ENCODE results near the gene CADM2.
"Not testable (repeated sequence)": the region's sequence is repeated elsewhere in the genome, so short reads cannot be mapped to it uniquely, and the experiment has no call there.

The CADM2 gene

GRCh38 chr3:85935171-85935570 lies 976.4 kb downstream of the CADM2 start:
- no peak for DNase-seq (ENCODE audit: low read depth in 2 of 2)

DNA sequence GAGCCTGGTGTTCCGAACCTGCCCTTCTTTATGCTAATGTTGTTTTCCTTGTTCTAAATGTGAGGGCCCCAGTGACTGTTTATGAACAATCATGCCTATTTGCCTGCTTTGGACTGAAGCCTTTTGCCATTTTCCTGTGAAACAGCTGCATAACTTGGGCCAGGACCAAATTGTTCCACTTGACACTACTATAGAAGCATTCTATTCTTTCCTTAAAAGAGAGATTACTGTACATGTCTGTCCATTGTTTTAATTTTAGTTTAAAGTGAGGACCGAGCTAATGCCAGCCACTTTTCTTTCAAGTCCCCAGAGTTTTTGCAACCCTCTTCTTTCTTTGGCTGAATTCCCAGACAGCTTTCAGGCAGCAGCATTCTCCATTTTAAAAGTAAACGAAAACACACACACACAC lies 980.3 kb downstream of the CADM2 start:
- DNase-seq (ENCODE audit: low read depth in 2 of 2) = no peak

DNA sequence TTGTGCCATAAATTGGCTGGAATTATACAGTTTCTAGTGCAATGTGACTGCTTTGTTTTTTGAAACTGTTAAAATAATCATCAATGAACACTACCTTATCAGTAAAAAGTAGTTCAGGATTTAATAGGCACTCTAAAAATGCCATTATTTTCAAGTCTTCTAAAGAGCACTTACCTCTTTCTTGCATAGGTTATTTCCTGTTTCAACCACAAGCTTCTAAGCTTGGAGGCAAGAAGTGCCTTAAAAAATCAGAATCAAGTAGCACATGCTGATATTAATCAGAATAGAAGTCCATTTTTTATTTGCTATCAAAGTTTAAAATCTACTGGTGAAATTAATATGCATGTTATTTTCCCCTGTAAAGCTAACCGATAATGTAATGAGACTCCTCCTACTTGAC lies 991.6 kb downstream of the CADM2 start:
- no peak for DNase-seq (ENCODE audit: low read depth in 2 of 2)

DNA sequence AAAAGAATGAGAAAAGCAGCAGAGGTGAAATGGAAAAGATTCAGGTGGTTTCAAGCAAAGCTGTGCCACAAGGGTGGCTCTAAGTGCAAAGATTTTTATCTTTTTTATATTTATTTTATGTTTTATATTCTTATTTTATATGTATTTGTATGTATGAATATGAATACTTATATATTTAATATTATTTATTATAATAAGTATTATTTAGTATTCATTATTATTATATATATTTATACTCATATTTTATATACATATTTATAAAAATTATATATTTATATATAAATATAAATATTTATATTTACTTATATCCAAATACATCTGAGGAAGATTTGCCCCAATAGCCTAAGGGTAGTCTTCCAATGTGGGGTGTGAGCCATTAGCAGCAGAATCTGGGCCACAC lies 1002.0 kb downstream of the CADM2 start:
- no peak for DNase-seq (ENCODE audit: low read depth in 2 of 2)

DNA sequence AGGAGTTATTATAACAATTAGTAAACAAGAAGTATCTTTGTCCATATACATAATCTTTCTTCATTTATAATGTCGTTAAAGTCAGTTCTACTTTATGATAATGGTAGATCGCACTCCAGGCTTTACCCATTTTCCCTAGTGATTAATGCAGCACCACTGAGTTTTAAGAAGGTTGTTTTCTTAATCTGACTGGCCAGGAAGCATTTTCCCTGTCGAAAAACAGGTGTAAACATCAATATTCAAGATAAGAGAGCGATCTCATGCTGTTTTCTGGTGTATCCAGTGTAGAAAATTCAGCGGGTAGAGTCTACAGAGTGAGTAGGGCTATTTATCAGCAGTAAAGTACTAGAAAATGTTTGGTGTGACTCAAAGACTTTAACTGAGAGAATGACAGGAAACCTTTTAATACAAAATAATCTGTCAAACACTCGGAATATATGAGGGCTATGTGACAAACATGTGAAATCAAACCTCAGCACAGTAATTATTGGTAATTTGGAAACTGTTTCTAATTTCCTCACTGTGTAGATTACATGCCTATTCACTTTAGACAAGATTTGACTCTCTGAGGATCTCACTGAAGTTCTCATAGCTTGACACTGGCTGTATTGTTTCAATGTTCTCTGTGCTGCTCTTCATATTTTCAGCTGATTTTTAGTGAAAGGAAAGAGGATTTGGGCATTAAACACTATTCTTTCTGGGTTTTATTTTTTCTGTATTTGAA lies 1019.0 kb downstream of the CADM2 start:
- no peak for DNase-seq (ENCODE audit: low read depth in 2 of 2)

DNA sequence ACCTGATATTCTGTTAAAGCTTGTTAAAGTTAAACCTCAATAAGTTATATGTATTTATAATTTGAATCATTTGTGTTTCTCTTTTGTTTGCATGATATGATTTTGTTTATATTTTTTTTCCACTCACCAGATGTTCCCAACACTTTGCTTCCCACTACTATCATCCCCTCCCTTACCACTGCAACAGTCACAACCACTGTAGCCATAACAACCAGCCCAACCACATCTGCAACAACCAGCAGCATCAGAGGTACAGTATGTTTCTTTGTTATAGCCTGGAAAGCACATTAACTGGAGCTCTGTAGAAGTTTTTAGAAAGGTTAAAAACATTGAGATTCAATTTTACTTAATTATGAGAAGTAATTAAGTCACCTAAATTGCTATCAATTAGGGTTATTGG lies 1020.2 kb downstream of the CADM2 start:
- DNase-seq (ENCODE audit: low read depth in 2 of 2) = no peak

DNA sequence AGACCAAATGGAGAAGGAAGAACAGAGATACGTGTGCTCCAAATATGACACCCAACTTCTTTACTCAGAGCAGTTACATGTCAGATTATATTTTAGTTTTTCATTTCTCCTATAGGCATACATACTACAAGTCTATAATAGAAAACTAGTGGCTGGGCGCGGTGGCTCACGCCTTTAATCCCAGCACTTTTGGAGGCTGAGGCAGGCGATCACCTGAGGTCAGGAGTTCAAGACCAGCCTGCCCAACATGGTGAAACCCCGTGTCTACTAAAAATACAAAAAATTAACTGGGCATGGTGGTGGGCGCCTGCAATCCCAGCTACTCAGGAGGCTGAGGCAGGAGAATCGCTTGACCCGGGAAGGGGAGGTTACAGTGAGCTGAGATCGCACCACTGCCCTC lies 1030.8 kb downstream of the CADM2 start:
- DNase-seq (ENCODE audit: low read depth in 2 of 2) = not testable (repeated sequence)

DNA sequence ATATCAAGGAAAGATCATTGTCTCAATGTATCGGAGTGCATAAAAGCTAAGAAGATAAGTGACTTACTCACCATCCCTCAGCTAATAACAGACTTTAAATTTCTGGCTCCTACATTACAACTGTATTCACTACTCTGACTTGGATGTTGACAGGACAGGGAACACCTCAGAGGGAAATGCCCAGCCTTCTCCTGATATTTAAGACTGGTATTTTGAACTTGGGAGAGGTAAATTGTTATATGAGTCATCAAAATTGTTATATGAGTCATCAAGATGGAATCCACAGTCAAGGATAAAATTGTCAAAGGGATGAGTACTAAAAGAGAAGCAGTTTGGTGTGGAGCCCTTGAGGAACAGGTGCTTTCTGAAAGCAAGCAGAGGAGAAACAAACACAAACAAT lies 1070.8 kb downstream of the CADM2 start:
- no peak for DNase-seq (ENCODE audit: low read depth in 2 of 2)

DNA sequence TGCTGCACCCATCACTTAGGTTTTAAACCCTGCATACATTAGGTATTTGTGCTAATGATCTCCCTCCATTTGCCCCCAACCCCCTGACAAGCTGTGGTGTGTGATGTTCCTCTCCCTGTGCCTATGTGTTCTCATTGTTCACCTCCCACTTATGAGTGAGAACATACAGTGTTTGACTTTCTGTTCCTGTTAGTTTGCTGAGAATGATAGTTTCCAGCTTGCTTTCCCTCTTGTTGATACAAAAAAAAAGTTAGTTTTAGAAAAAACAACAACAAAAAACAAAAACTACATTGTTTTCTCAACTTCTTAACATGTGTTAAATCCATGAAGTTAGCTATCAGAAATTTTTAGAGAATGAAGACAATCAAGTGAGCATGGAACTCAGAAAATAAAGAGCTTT lies 1079.1 kb downstream of the CADM2 start:
- DNase-seq (ENCODE audit: low read depth in 2 of 2) = no peak

DNA sequence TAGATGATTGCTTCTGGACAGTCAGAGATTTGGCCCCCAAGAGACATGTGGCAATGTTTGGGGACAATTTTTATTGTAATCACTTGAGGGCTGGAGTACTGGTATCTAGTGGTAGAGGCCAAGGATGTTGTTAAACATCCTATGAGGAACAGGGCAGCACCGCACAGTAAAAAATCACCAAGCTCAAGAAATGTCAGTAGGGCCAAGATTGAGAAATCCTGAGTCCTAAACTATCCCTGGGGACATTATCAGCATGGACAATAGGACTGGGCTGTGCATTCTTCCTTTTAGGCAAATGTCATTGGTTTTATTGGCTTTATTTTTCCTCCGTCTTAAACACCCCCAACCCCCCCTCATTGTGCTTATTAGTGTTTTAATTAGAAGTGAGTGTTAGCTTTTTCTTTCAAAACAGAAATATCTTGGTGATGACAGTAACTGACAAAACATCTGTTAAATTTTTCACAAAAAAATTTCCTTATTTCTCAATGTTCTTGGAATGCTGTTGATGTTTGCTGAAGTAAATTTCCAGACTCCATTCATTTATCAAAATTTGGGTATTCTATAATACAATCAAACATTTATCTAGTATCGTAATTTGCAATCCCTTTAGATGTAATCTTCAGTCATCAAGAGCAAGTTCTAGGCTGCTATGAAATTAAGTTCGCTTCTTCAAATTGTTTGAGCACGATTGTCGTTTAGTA lies 1087.8 kb downstream of the CADM2 start:
- DNase-seq (ENCODE audit: low read depth in 2 of 2) = no peak

GRCh38 chr3:86047161-86047560 lies 1088.4 kb downstream of the CADM2 start:
- no peak for DNase-seq (ENCODE audit: low read depth in 2 of 2)

DNA sequence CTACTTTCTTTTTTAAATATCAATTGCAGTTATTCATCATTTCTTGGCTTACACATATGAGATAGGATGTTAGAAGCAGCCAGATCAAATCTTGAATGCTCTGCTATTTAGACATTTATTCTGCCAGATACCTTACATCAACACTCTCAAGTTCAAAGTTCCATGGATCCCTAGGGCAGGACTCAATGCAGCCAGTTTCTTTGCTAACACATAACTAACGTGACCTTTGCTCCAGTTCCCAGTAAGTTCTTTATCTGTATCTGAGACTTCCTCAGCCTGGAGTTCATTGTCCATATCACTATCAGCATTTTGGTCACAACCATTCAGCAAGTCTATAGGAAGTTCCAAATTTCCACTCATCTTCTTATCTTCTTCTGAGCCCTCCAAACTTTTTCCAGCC lies 1092.3 kb downstream of the CADM2 start:
- no peak for DNase-seq (ENCODE audit: low read depth in 2 of 2)

DNA sequence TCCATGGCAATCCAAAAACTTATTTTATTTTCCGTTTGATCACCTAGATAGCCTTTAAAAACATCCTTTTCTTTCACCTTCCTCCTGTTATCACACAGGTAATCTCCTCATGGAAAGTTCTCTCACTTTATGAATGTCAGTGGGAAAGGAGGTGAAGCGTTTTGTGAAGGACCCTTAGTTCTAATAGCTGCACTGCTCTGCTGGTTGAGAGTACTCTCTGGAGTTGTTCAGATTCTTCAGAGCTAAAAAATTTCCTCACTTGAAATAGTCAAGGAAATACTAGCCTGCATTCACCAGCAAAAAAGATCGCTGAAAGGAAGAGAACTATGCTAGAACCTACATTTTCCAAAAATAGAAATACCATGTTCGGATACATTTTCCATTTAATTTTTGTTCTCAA lies 1097.2 kb downstream of the CADM2 start:
- no peak for DNase-seq (ENCODE audit: low read depth in 2 of 2)

DNA sequence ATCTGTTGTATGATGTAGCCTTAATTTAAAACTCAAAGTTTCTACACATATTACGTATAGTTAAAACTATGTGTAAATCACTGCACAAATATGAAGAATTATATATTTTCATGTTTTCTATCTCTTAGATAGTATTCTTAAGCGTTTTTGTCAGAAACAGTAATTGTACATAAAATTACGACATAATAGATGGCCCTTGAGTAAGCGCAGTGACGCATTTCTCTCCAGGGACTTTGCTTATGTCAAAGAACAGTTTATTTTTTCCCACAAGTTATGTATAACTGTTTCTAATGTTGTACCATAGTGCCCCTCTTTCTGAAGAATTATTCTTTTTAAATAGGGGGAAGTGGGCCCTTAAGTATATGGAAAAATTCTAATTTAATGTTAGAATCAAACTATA lies 1098.2 kb downstream of the CADM2 start:
- no peak for DNase-seq (ENCODE audit: low read depth in 2 of 2)

GRCh38 chr3:86073799-86074198 lies 1115.0 kb downstream of the CADM2 start:
- DNase-seq (ENCODE audit: low read depth in 2 of 2) = no peak

- no peak for DNase-seq (ENCODE audit: low read depth in 2 of 2)
Measured at GRCh38 chr3:86087160-86087871, 1128.5 kb downstream of the CADM2 start.

GRCh38 chr3:86104154-86104553 lies 1145.4 kb downstream of the CADM2 start:
- DNase-seq (ENCODE audit: low read depth in 2 of 2) = no peak

DNA sequence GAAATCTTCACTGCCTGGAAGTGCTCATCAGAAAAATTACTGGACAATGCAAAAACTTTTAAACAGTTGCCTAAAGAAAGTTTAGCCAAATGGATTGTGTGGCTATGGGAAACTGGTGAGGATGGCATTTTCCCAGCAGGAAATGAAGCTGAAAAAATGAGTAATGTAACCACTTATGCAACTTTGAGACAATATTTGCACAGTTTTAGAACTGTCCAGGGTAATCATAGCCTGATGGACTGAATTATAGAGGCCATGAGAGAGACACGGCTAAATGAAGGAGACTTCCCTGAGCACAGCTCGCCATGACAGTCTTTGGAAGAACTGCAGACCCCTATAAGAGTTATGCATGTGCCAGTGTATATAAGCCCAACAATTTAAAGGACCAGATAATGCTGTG lies 1150.6 kb downstream of the CADM2 start:
- DNase-seq (ENCODE audit: low read depth in 2 of 2) = no peak

All from stimulated activated CD8-positive, alpha-beta memory T cell treated with anti-CD3 and anti-CD28 coated beads, Interleukin-15, amount 100 ng/mL, for 48 hours (primary cell).